ENCODE measurements around the gene CFAP74. TPM values are rescaled to one million over a fixed set of nuclear protein-coding genes. Genes with fewer than 3 reads are reported as not detected.

The CFAP74 gene
- total RNA-seq, 3 donors from 2014 or later: 0.29 to 0.98 TPM; not detected in 1

- peak overlapping the region in 2 of 3 donors; percentile 15 to 37 for H3K4me3 ChIP-seq
- no peaks in the 10 kb centered on the region for H3K36me3 ChIP-seq
- intact Hi-C loops (cut with DNase I; ENCODE audit: low total_unique reads): loop anchor here (5.0 kb wide), 1 partner anchor 913 kb away; no protein-coding TSS in a partner anchor
- DNase-seq (ENCODE audit: low spot score in 2 of 2): no peak
- no peak overlapping the region for H3K27ac ChIP-seq
- no peaks in the 10 kb centered on the region for H3K9me3 ChIP-seq
- TF ChIP-seq POLR2A (IDR thresholded peaks at IDR 0.05): no peak
- no peak for TF ChIP-seq CTCF (IDR thresholded peaks at IDR 0.05)
- TF ChIP-seq POLR2AphosphoS5 (IDR thresholded peaks at IDR 0.05): no peak
- H3K4me1 ChIP-seq: peaks cover 6 to 7% of the 10 kb centered on the region in 2 donors
- peaks cover 4 to 12% of the 10 kb centered on the region in 2 donors for H3K27me3 ChIP-seq
Observed at GRCh38 chr1:2014741-2015735, 11.5 kb upstream of the CFAP74 start.

GRCh38 chr1:2014181-2014580 lies 10.6 kb upstream of the CFAP74 start:
- H3K36me3 ChIP-seq: no peaks in the 10 kb centered on the region
- no peak overlapping the region for H3K4me3 ChIP-seq
- H3K4me1 ChIP-seq: no peaks in the 10 kb centered on the region
- no peak overlapping the region for H3K27ac ChIP-seq
- intact Hi-C loops (cut with DNase I; ENCODE audit: low total_unique reads): loop anchor here (5.0 kb wide), 1 partner anchor 912 kb away; no protein-coding TSS in a partner anchor
- TF ChIP-seq CTCF (IDR thresholded peaks at IDR 0.05) (no peak), POLR2A (IDR thresholded peaks at IDR 0.05) (no peak), POLR2AphosphoS5 (IDR thresholded peaks at IDR 0.05) (no peak)
- no peak for DNase-seq (ENCODE audit: low spot score in 2 of 2)
- H3K27me3 ChIP-seq: peaks cover 0 to 8% of the 10 kb centered on the region in 2 donors
- H3K9me3 ChIP-seq: no peaks in the 10 kb centered on the region

GRCh38 chr1:2009101-2010053 lies 5.8 kb upstream of the CFAP74 start:
- TF ChIP-seq POLR2A (IDR thresholded peaks at IDR 0.05) (no peak), POLR2AphosphoS5 (IDR thresholded peaks at IDR 0.05) (no peak), CTCF (IDR thresholded peaks at IDR 0.05) (no peak)
- DNase-seq (ENCODE audit: low spot score in 2 of 2): no peak
- no peak overlapping the region for H3K27ac ChIP-seq
- no peaks in the 10 kb centered on the region for H3K9me3 ChIP-seq
- peaks cover 0 to 22% of the 10 kb centered on the region in 2 donors for H3K27me3 ChIP-seq
- H3K36me3 ChIP-seq: no peaks in the 10 kb centered on the region
- H3K4me3 ChIP-seq: no peak overlapping the region
- H3K4me1 ChIP-seq: no peaks in the 10 kb centered on the region
- intact Hi-C loops (cut with DNase I; ENCODE audit: low total_unique reads): loop anchor here (5.0 kb wide), 1 partner anchor 907 kb away; no protein-coding TSS in a partner anchor

- Histone ChIP-seq H3K36me3 (no peaks in the 10 kb centered on the region), H3K27me3 (peaks cover 0 to 36% of the 10 kb centered on the region in 2 donors), H3K4me3 (no peak overlapping the region), H3K27ac (no peak overlapping the region), H3K4me1 (no peaks in the 10 kb centered on the region), H3K9me3 (no peaks in the 10 kb centered on the region)
- intact Hi-C loops (cut with DNase I; ENCODE audit: low total_unique reads): no loop called here
- TF ChIP-seq POLR2AphosphoS5 (IDR thresholded peaks at IDR 0.05): no peak
- TF ChIP-seq POLR2A (IDR thresholded peaks at IDR 0.05): no peak
- TF ChIP-seq CTCF (IDR thresholded peaks at IDR 0.05): no peak
- DNase-seq (ENCODE audit: low spot score in 2 of 2): no peak
Observed at GRCh38 chr1:2004856-2005255, 1.3 kb upstream of the CFAP74 start.
